Measurements from ENCODE around the gene SNX10. TPM values are rescaled to one million over a fixed set of nuclear protein-coding genes. Genes with fewer than 3 reads are reported as not detected.
A peak's percentile ranks its signal among the peaks of the same experiment; 100 is the strongest.
"Not testable (repeated sequence)": the region's sequence is repeated elsewhere in the genome, so short reads cannot be mapped to it uniquely, and the experiment has no call there.

SNX10 gene, protein sequence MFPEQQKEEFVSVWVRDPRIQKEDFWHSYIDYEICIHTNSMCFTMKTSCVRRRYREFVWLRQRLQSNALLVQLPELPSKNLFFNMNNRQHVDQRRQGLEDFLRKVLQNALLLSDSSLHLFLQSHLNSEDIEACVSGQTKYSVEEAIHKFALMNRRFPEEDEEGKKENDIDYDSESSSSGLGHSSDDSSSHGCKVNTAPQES
- total RNA-seq (ENCODE audit: unreplicated experiment) = 13.8 TPM
- long read RNA-seq, partial matches to known transcripts = 3 of 7 reads
- long read RNA-seq, other reads (novel, unspliced or antisense) = 0 of 7 reads

DNA sequence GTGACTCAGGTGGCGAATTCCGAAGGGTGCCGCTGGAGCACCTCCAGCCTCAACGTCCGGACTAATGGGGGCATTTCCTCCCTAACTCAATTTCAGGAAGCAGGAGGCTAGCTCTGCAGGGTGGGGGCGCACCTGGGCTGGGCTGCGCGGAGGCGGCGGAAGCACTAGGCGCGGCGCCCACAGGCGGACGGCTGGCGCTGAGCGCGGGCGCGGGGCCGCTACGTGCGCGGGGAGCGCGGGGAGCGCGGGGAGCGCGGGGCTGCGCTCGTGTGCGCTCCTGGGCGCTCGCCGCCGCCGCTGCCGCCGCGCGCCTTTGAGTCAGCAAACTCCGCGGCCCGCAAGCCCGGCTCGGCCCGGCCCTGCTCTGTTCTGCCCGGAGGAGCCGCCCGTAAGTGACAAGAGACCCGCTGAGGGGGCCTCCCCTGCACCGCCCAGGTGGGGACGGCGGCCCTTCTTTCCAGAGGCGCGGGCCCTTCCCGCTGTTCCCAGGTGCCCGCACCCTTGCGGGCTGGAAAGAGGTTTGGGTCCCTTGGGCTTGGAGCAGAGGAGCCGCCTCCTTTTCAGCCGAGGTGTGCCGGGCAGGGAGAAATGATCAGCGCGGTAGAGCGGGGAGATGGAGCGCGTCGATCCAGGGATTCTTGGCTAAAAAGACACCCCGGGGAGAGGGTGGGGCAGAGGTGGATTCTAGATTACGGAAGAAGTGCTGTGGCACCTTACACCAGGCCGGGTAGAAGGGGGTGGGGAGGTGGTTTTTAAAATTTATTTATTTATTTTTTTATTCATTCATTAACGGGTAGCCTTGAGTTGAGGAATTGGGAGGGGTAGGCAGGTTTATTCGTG is at the start of gene SNX10:
Gene SNX10, plus strand, starts transcription at position 164 of the 840 bp plus-strand sequence. CDS start 54,581 bp downstream, outside the sequence.
- H3K27me3 Mint-ChIP-seq (ENCODE audit: unreplicated experiment) = peaks cover 3% of the 10 kb centered on the region
- H3K36me3 Mint-ChIP-seq (ENCODE audit: low read depth, unreplicated experiment) = no peaks in the 10 kb centered on the region
- H3K27ac Mint-ChIP-seq (ENCODE audit: unreplicated experiment) = no peak within 1 kb of the TSS
- H3K4me3 Mint-ChIP-seq (ENCODE audit: unreplicated experiment) = peak within 1 kb of the TSS; percentile 93
- peak; percentile 45 for DNase-seq (ENCODE audit: low spot score)
- TF ChIP-seq, protein P1, sequence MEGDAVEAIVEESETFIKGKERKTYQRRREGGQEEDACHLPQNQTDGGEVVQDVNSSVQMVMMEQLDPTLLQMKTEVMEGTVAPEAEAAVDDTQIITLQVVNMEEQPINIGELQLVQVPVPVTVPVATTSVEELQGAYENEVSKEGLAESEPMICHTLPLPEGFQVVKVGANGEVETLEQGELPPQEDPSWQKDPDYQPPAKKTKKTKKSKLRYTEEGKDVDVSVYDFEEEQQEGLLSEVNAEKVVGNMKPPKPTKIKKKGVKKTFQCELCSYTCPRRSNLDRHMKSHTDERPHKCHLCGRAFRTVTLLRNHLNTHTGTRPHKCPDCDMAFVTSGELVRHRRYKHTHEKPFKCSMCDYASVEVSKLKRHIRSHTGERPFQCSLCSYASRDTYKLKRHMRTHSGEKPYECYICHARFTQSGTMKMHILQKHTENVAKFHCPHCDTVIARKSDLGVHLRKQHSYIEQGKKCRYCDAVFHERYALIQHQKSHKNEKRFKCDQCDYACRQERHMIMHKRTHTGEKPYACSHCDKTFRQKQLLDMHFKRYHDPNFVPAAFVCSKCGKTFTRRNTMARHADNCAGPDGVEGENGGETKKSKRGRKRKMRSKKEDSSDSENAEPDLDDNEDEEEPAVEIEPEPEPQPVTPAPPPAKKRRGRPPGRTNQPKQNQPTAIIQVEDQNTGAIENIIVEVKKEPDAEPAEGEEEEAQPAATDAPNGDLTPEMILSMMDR (IDR thresholded peaks at IDR 0.05; ENCODE audit: unreplicated experiment) = no peak
- peaks cover 9% of the 10 kb centered on the region for H3K4me1 Mint-ChIP-seq (ENCODE audit: unreplicated experiment)
- H3K9me3 Mint-ChIP-seq (ENCODE audit: unreplicated experiment) = no peaks in the 10 kb centered on the region

DNA sequence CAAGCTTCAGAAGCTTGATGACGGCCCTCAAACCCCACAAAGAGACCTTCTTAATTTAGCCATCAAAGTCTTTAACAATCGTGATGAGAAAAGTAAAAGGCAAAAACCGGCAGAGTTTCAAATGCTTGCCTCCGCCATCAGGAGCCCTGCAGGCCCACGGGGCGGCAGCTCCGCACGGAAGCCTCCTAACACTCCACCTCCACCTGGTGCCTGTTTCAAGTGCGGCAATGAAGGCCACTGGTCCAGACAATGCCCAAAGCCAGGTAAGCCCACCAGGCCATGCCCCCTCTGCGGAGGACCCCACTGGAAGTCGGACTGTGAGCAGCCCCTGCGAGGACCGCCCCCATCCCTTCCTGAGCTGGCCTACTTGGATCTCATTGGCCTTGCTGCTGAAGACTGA is 46.5 kb upstream of the SNX10 start:
- Mint-ChIP-seq H3K36me3 (ENCODE audit: low read depth, unreplicated experiment) (no peaks in the 10 kb centered on the region), H3K4me3 (ENCODE audit: unreplicated experiment) (no peak overlapping the region), H3K27ac (ENCODE audit: unreplicated experiment) (no peak overlapping the region), H3K9me3 (ENCODE audit: unreplicated experiment) (no peaks in the 10 kb centered on the region), H3K27me3 (ENCODE audit: unreplicated experiment) (no peaks in the 10 kb centered on the region), H3K4me1 (ENCODE audit: unreplicated experiment) (no peaks in the 10 kb centered on the region)
- TF ChIP-seq, protein P1 (IDR thresholded peaks at IDR 0.05; ENCODE audit: unreplicated experiment) = no peak
- no peak for DNase-seq (ENCODE audit: low spot score)

DNA sequence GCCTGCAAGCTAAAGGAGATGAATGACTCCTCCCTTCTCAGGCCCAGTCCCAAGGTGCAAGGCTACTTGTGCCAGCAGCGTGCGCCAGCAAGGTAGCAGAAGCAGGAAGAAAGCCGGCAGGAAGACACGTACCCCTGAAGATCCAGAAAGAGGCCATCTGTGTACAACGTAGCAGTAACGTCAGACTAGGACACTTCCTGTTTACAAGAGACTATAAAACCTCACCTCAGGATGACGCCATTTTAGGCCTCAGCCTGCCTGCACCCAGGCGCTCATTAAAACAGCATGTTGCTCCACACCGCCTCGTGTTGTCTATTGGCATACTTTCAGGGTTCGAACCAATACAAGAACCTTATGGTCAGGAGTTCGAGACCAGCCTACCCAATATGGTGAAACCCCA is 41.4 kb upstream of the SNX10 start:
- no peak for DNase-seq (ENCODE audit: low spot score)
- H3K27ac Mint-ChIP-seq (ENCODE audit: unreplicated experiment) = no peak overlapping the region
- no peaks in the 10 kb centered on the region for H3K9me3 Mint-ChIP-seq (ENCODE audit: unreplicated experiment)
- H3K27me3 Mint-ChIP-seq (ENCODE audit: unreplicated experiment) = no peaks in the 10 kb centered on the region
- TF ChIP-seq, protein P1 (IDR thresholded peaks at IDR 0.05; ENCODE audit: unreplicated experiment) = no peak
- no peaks in the 10 kb centered on the region for H3K4me1 Mint-ChIP-seq (ENCODE audit: unreplicated experiment)
- H3K4me3 Mint-ChIP-seq (ENCODE audit: unreplicated experiment) = no peak overlapping the region
- no peaks in the 10 kb centered on the region for H3K36me3 Mint-ChIP-seq (ENCODE audit: low read depth, unreplicated experiment)

DNA sequence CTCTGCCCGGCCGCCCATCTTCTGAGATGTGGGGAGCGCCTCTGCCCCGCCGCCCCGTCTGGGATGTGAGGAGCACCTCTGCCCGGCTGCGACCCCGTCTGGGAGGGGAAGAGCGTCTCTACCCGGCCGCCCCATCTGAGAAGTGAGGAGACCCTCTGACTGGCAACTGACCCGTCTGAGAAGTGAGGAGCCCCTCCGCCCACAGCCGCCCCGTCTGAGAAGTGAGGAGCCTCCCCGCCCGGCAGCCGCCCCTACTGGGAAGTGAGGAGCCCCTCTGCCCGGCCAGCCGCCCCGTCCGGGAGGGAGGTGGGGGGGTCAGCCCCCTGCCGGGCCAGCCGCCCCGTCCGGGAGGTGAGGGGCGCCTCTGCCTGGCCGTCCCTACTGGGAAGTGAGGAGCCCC is 29.8 kb upstream of the SNX10 start:
- H3K36me3 Mint-ChIP-seq (ENCODE audit: low read depth, unreplicated experiment); H3K4me3 Mint-ChIP-seq (ENCODE audit: unreplicated experiment); H3K9me3 Mint-ChIP-seq (ENCODE audit: unreplicated experiment); H3K27me3 Mint-ChIP-seq (ENCODE audit: unreplicated experiment); H3K27ac Mint-ChIP-seq (ENCODE audit: unreplicated experiment); DNase-seq (ENCODE audit: low spot score); H3K4me1 Mint-ChIP-seq (ENCODE audit: unreplicated experiment): not testable (repeated sequence)

DNA sequence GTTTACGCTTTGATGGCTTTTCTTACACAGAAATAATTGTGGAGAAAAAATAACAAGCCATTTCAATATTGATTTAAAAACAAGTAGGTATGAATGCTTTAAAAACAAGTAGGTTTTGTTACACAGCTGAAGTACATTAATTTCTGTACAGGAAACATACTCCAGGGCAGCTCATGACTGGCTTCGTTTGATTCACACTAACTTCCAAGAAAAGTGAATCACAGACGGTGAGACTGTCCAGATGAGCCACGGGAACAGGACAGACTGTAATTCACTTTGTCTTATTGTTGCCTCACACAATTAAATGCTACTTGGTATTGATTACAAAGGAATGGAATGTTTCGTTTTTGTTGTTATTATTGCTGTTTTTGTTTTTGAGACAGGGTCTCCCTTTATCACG is 26.6 kb upstream of the SNX10 start:
- no peak overlapping the region for H3K4me3 Mint-ChIP-seq (ENCODE audit: unreplicated experiment)
- H3K36me3 Mint-ChIP-seq (ENCODE audit: low read depth, unreplicated experiment) = peaks cover 4% of the 10 kb centered on the region
- H3K9me3 Mint-ChIP-seq (ENCODE audit: unreplicated experiment) = no peaks in the 10 kb centered on the region
- TF ChIP-seq, protein P1 (IDR thresholded peaks at IDR 0.05; ENCODE audit: unreplicated experiment) = no peak
- H3K4me1 Mint-ChIP-seq (ENCODE audit: unreplicated experiment) = no peaks in the 10 kb centered on the region
- H3K27me3 Mint-ChIP-seq (ENCODE audit: unreplicated experiment) = no peaks in the 10 kb centered on the region
- DNase-seq (ENCODE audit: low spot score) = no peak
- H3K27ac Mint-ChIP-seq (ENCODE audit: unreplicated experiment) = no peak overlapping the region

All from endothelial cell (in vitro differentiated cells).